Esophagus squamous epithelium (tissue), 4 donors: ENCODE measurements around the gene PLEKHG3.

Source experiments
- POLR2A ChIP-seq, 4 donors: fragments of 450-650 bp; IDR thresholded peaks; one replicate each; pipeline ENCODE4 v1.6.1; 2017; ENCODE audit warnings: antibody characterized with exemption in 4 of 4, mild to moderate bottlenecking in 4 of 4, moderate library complexity in 3 of 4
- TF ChIP-seq, protein P1 (sequence below), 6 experiments: fragments of 450-650 bp in 4 of 6; fragments of 200-600 bp in 2 of 6; sonication (generic) in 2 of 6; IDR thresholded peaks; one replicate each; pipeline ENCODE4 v1.5.1; 2016 to 2019; ENCODE audit warnings: antibody characterized with exemption in 6 of 6, mild to moderate bottlenecking in 4 of 6, moderate library complexity in 4 of 6

DNA sequence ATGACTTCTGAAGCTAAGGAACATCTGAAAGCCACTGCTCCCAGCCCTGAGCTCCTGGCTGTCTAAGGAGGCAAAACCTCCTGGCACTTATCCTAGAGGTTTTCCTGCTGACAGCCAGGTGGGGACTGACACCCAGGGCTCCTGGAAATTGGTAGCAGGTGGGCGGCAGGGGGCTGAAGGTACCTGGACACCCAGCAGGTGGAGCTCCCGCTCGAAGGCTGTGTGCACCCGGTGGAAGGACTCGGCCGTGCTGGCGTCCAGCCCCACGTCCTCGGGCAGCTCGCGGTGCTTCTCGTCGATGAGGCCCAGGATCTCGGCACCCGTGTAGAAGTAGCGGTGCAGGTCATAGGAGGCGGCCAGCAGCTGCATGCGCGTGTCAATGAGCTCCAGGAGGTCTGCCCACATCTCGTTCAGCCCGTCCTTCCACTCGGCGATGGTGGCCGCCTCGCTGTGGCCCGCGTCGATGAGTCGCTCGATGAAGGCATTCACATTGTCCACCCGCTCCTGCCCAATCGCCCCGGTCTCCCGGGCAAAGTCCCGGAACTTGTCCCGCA lies 68.2 kb downstream of the PLEKHG3 start:
- TF ChIP-seq, protein P1, sequence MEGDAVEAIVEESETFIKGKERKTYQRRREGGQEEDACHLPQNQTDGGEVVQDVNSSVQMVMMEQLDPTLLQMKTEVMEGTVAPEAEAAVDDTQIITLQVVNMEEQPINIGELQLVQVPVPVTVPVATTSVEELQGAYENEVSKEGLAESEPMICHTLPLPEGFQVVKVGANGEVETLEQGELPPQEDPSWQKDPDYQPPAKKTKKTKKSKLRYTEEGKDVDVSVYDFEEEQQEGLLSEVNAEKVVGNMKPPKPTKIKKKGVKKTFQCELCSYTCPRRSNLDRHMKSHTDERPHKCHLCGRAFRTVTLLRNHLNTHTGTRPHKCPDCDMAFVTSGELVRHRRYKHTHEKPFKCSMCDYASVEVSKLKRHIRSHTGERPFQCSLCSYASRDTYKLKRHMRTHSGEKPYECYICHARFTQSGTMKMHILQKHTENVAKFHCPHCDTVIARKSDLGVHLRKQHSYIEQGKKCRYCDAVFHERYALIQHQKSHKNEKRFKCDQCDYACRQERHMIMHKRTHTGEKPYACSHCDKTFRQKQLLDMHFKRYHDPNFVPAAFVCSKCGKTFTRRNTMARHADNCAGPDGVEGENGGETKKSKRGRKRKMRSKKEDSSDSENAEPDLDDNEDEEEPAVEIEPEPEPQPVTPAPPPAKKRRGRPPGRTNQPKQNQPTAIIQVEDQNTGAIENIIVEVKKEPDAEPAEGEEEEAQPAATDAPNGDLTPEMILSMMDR (IDR thresholded peaks at IDR 0.05): no peak
- TF ChIP-seq POLR2A (IDR thresholded peaks at IDR 0.05): no peak
